Stimulated activated CD4-positive, alpha-beta T cell treated with anti-CD3 and anti-CD28 coated beads, TNF-alpha, amount 100 ng/mL, for 1 hour (primary cell): ENCODE measurements around the gene GPC5.
"Not testable (repeated sequence)": the region's sequence is repeated elsewhere in the genome, so short reads cannot be mapped to it uniquely, and the experiment has no call there.

Experiments
- DNase-seq, 3 donors: peaks; one replicate each; pipeline ENCODE4 v3.0.0-alpha.2; 2020; ENCODE audit warnings: low read depth in 3 of 3, low spot score in 1 of 3

GPC5 gene

GRCh38 chr13:92695827-92696226, 1297.4 kb downstream of the GPC5 start:
- not testable (repeated sequence) for DNase-seq

- DNase-seq = no peak
Observed at GRCh38 chr13:92716749-92717148, 1318.3 kb downstream of the GPC5 start.

GRCh38 chr13:92717857-92718256, 1319.4 kb downstream of the GPC5 start:
- no peak for DNase-seq

- no peak for DNase-seq
Observed at GRCh38 chr13:92719868-92720267, 1321.4 kb downstream of the GPC5 start.

GRCh38 chr13:92721620-92722019, 1323.2 kb downstream of the GPC5 start:
- DNase-seq = no peak

- DNase-seq = no peak
Observed at GRCh38 chr13:92727118-92727517, 1328.7 kb downstream of the GPC5 start.

- DNase-seq = no peak
Observed at GRCh38 chr13:92734068-92734467, 1335.6 kb downstream of the GPC5 start.

- no peak for DNase-seq
Observed at GRCh38 chr13:92734545-92734944, 1336.1 kb downstream of the GPC5 start.

GRCh38 chr13:92735909-92736308, 1337.5 kb downstream of the GPC5 start:
- no peak for DNase-seq

- DNase-seq = no peak
Observed at GRCh38 chr13:92739306-92739818, 1340.9 kb downstream of the GPC5 start.

- DNase-seq = no peak
Observed at GRCh38 chr13:92743992-92744391, 1345.6 kb downstream of the GPC5 start.

- DNase-seq = no peak
Observed at GRCh38 chr13:92745258-92745657, 1346.8 kb downstream of the GPC5 start.

- DNase-seq = not testable (repeated sequence)
Observed at GRCh38 chr13:92752705-92753104, 1354.3 kb downstream of the GPC5 start.

GRCh38 chr13:92761710-92762109, 1363.3 kb downstream of the GPC5 start:
- no peak for DNase-seq

- no peak for DNase-seq
Observed at GRCh38 chr13:92767468-92767867, 1369.0 kb downstream of the GPC5 start.

- DNase-seq = no peak
Observed at GRCh38 chr13:92768602-92769001, 1370.2 kb downstream of the GPC5 start.

- no peak for DNase-seq
Observed at GRCh38 chr13:92769046-92769445, 1370.6 kb downstream of the GPC5 start.

GRCh38 chr13:92775658-92776057, 1377.2 kb downstream of the GPC5 start:
- no peak for DNase-seq

GRCh38 chr13:92781965-92782690, 1383.7 kb downstream of the GPC5 start:
- no peak for DNase-seq

- DNase-seq = no peak
Observed at GRCh38 chr13:92802776-92803175, 1404.4 kb downstream of the GPC5 start.

GRCh38 chr13:92804346-92804745, 1405.9 kb downstream of the GPC5 start:
- no peak for DNase-seq

GRCh38 chr13:92804926-92805325, 1406.5 kb downstream of the GPC5 start:
- no peak for DNase-seq

- no peak for DNase-seq
Observed at GRCh38 chr13:92805766-92806165, 1407.3 kb downstream of the GPC5 start.
